GM18502 (cell line): ENCODE results near the gene MYZAP.

Experiments
- ATAC-seq: cut with Tn5 transposase; IDR thresholded peaks from one replicate; pipeline ENCODE4 v1.9.1; 2021; ENCODE audit warnings: mild to moderate bottlenecking; ENCODE audit not compliant: unreplicated experiment, poor library complexity

Gene MYZAP

GRCh38 chr15:57685306-57686095, 93.8 kb downstream of the MYZAP start:
- ATAC-seq = no peak

GRCh38 chr15:57686657-57687056, 95.0 kb downstream of the MYZAP start:
- ATAC-seq = no peak

- no peak for ATAC-seq
Measured at GRCh38 chr15:57690341-57690966, 98.8 kb downstream of the MYZAP start.

- no peak for ATAC-seq
Measured at GRCh38 chr15:57691082-57691481, 99.4 kb downstream of the MYZAP start.

GRCh38 chr15:57692709-57693108, 101.0 kb downstream of the MYZAP start:
- ATAC-seq = no peak

DNA sequence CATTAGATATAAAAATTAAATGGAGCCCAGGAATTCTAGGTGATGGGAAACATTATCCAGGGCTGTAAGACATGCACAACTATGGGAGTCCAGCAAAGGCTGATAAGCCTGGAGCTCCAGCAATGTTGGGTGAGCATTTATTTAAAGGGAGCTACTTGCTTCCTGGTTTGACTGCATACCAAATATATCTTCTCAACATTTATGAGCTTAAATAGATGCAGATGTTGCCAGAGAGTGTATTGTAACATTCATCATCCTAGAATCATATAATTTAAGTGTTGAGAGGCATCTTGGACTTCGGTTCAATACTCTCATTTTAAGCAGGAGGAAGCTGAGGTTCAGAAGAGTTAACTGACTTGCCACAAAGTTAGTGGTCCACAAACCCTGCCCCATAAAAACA, 102.6 kb downstream of the MYZAP start:
- no peak for ATAC-seq

DNA sequence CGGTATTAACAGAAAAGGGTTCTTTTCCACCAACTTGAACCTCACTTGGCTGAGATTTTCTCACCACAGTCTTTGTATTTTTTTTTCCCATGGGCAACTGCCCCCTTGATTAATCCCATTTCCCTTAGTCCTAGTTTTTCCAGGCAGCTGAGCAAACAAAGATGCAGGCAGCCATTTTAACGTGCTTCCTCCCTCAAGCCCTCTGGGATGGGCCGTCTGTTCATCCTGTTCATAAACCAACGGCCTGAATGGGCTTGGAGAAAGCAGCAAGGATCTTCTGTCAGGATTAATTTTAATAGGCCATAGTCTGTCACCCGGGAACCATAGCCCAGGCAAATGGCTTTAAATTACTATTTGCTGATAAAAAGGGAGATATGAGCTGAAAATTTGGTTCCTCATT, 104.4 kb downstream of the MYZAP start:
- ATAC-seq = no peak

- ATAC-seq = no peak
Measured at GRCh38 chr15:57697588-57697987, 105.9 kb downstream of the MYZAP start.

DNA sequence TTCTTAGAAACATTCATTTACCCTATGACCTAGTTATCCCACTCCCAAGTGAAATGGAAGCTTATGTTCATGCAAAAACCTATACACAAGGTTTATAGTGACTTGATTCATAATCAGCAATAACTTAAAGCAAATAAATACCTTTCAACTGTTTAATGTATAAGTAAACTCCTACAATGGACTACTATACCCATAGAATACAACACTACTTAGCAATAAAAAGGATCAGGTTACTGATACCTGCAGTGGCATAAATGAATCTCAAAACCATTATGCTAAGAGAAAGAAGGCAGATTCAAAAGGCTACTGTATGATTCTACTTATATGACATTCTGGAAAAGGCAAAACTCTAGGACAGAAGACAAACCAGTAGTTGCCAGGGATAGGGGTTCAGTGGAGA, 106.5 kb downstream of the MYZAP start:
- ATAC-seq = no peak

GRCh38 chr15:57698991-57699390, 107.3 kb downstream of the MYZAP start:
- ATAC-seq = no peak

DNA sequence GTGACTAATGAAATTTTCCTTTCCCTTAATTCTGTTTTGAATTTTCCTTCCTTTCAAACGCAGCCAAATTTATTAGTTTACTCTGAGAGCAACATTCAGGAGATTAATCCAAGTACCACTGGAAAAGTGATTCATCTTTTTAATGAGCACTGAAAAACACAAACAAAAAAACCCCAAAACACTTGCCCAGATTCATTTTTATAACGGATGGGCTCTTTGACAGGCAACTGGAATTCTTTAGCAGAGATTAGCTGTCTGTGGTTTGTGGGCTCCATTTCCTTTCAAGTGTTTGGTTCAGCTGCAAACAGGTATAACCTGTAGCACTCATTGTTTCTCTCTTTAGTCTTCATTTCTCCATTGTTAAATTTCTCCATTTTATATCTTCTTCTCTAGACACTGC, 111.7 kb downstream of the MYZAP start:
- ATAC-seq = no peak

- ATAC-seq = no peak
Measured at GRCh38 chr15:57704441-57704840, 112.7 kb downstream of the MYZAP start.

- no peak for ATAC-seq
Measured at GRCh38 chr15:57705746-57706404, 114.2 kb downstream of the MYZAP start.

- ATAC-seq = peak; percentile 97
Measured at GRCh38 chr15:57706405-57707209, 114.9 kb downstream of the MYZAP start, which contains the start of gene POLR2M. Gene POLR2M (plus strand): TSS chr15:57706714. CDS start chr15:57706843, 129 bp downstream.

DNA sequence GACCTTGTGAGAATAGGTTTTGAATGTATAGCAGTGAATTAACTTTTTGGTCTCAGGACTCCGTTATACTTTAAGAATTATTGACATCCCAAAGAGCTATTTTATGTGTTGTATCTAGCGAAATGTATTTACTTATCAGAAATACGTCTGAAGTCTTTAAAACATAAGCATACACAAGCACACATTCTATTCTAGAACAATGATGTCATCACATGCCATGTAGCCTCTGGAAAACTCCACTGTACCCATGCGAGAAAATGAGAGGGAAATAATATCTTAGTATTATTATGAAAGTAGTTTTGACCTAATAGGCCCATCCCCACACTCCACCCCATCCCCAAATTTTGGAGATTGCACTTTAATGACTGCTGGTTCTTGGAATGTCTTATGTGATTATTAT, 116.3 kb downstream of the MYZAP start:
- ATAC-seq = no peak

GRCh38 chr15:57718309-57718708, 126.6 kb downstream of the MYZAP start:
- no peak for ATAC-seq

GRCh38 chr15:57720867-57721266, 129.2 kb downstream of the MYZAP start:
- no peak for ATAC-seq

DNA sequence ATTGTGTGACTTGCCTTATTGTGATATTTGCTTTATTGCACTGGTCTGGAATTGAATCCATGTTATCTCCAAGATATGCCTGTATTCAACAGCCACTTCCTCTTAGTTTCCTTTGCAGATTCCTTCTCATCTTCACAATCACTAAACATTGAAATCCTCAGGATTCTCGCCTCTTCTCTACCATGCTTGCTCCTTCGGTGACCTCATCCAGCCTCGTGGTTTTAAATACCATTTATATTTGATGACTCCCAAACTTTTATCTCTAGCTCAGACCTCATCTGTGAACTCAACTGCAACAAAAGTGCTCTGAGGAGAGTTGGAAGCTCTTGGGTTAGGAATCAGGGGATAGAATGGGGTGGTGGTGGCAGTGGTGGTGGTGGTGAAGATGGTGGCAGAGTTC, 134.7 kb downstream of the MYZAP start:
- ATAC-seq = no peak

GRCh38 chr15:57727031-57727430, 135.3 kb downstream of the MYZAP start:
- no peak for ATAC-seq

DNA sequence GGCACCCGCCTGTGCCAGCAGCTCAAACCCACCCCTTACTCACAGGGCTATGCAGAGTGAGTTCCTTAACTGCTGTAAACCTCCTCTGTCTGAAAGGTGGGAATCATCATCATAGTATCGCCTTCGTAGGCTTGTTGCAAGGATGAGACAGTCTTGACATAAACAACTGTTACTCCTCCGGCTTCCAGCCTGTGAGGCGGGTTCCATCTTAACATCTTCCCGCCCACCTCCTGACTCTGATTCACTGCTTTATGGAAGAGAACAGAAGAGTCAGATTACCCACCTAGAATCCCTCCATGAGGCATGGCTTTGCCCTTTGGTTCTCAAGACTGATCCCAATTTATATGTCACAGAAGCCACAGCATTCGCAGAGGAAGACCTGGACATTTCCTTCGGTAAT, 136.7 kb downstream of the MYZAP start:
- no peak for ATAC-seq

DNA sequence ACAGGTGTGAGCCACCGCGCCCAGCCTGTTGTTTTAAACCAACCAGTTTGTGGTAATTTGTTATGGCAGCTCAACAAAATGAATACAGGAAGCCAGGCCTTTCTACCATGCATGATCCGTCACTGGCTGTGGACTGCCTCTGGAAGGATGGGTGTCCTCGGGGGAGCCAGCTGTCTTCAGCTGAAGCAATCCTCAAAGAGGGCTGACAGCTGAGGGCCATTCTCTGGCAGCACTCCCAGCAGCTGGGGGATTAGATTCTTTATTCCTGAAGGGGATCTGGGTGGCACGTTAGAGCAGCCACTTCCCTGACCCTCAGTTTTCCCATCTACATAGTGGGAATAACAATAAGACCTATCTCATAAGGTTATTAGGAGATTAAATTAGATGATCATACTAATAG, 139.2 kb downstream of the MYZAP start:
- no peak for ATAC-seq
